B cell (primary cell): Measurements from ENCODE around the gene TENM3. TPM values are rescaled to one million over a fixed set of nuclear protein-coding genes. Genes with fewer than 3 reads are reported as not detected.

Source experiments
- ATAC-seq: fragments of 200-7000 bp; cut with Tn5 transposase; one replicate; pipeline ENCODE4 v1.10.0; 2021; ENCODE audit warnings: low read depth, mild to moderate bottlenecking, moderate number of reproducible peaks, moderate library complexity
- CTCF ChIA-PET: fragments of 350-600 bp; sonication (Branson Sonifier 250); formaldehyde crosslinking; loops from one replicate; lab custom pipeline; 2021; ENCODE audit warnings: antibody characterized with exemption, inconsistent platforms; lab: Charles Lee
- POLR2A ChIA-PET: fragments of 350-600 bp; sonication (Branson Sonifier 250); formaldehyde crosslinking; loops from one replicate; lab custom pipeline; 2021; ENCODE audit warnings: antibody characterized with exemption; lab: Charles Lee
- DNase-seq: peaks from one replicate; pipeline ENCODE4 v3.0.0; 2013
- H2AFZ ChIP-seq: 2 replicates; pipeline ENCODE4 v1.6.1; 2012; ENCODE audit warnings: mild to moderate bottlenecking, low read depth, low read length; ENCODE audit not compliant: insufficient read depth, poor library complexity, severe bottlenecking
- H3K27ac ChIP-seq, 2 donors: 1 replicate in 1 of 2; 2 replicates in 1 of 2; pipeline ENCODE4 v1.5.1; 2012 to 2013; ENCODE audit warnings: low read length in 2 of 2, mild to moderate bottlenecking in 2 of 2, moderate library complexity in 1 of 2
- H3K27me3 ChIP-seq, 4 experiments: fragments of 200-600 bp in 1 of 4; sonication (generic) in 1 of 4; replicated peaks in 1 of 4; 1 replicate in 2 of 4; 2 replicates in 2 of 4; pipeline versions ENCODE4 v1.6.1 to v1.7.0; 2013 to 2016; ENCODE audit warnings: low read length in 3 of 4, mild to moderate bottlenecking in 2 of 4, mixed read lengths in 1 of 4, moderate library complexity in 1 of 4; ENCODE audit not compliant: insufficient read depth in 4 of 4, control insufficient read depth in 3 of 4; ENCODE audit errors: control extremely low read depth in 1 of 4
- H3K36me3 ChIP-seq, 2 experiments: replicated peaks in 1 of 2; 1 replicate in 1 of 2; 2 replicates in 1 of 2; pipeline versions ENCODE4 v1.6.1 to v1.7.1; 2013; ENCODE audit warnings: low read length in 1 of 2; ENCODE audit not compliant: insufficient read depth in 2 of 2, control insufficient read depth in 1 of 2; ENCODE audit errors: control extremely low read depth in 1 of 2, extremely low read depth in 1 of 2
- H3K4me1 ChIP-seq, 2 donors: fragments of 200-600 bp in 1 of 2; sonication (generic) in 1 of 2; 1 replicate in 1 of 2; 2 replicates in 1 of 2; pipeline versions ENCODE4 v1.5.1 to v1.6.1; 2013 to 2017; ENCODE audit warnings: low read length in 2 of 2; ENCODE audit not compliant: control insufficient read depth in 2 of 2, insufficient read depth in 2 of 2
- H3K4me2 ChIP-seq: replicated peaks from 2 replicates; pipeline ENCODE3; 2012; ENCODE audit warnings: mild to moderate bottlenecking, low read depth, low read length; ENCODE audit not compliant: poor library complexity, severe bottlenecking
- H3K4me3 ChIP-seq, 5 experiments: fragments of 200-600 bp in 1 of 5; sonication (generic) in 1 of 5; 1 replicate in 3 of 5; 2 replicates in 2 of 5; pipeline versions ENCODE4 v1.5.1 to v1.7.0; 2011 to 2016; ENCODE audit warnings: low read length in 4 of 5, mild to moderate bottlenecking in 4 of 5, low read depth in 2 of 5, control low read depth in 1 of 5, moderate library complexity in 1 of 5; ENCODE audit not compliant: insufficient read depth in 1 of 5; ENCODE audit errors: control extremely low read depth in 1 of 5, extremely low read depth in 1 of 5
- H3K79me2 ChIP-seq: fragments of 200-600 bp; sonication (generic); one replicate; pipeline ENCODE4 v1.6.0; 2016; ENCODE audit warnings: low read length; ENCODE audit not compliant: control insufficient read depth, insufficient read depth
- H3K9ac ChIP-seq: fragments of 200-600 bp; sonication (generic); 2 replicates; pipeline ENCODE4 v1.6.1; 2017; ENCODE audit warnings: mild to moderate bottlenecking, low read length, moderate library complexity
- H3K9me3 ChIP-seq, 3 donors: one replicate each; pipeline versions ENCODE4 v1.6.1 to v1.7.1; 2013; ENCODE audit warnings: low read length in 2 of 3; ENCODE audit not compliant: control insufficient read depth in 2 of 3, insufficient read depth in 1 of 3; ENCODE audit errors: control extremely low read depth in 1 of 3
- H4K20me1 ChIP-seq: 2 replicates; pipeline ENCODE4 v1.6.0; 2012; ENCODE audit warnings: mild to moderate bottlenecking, low read length; ENCODE audit not compliant: insufficient read depth, control insufficient read depth, poor library complexity, severe bottlenecking
- H3K27ac Mint-ChIP-seq: one replicate; pipeline ENCODE4 v1.8.0; 2021; ENCODE audit warnings: mixed read lengths
- H3K27me3 Mint-ChIP-seq: one replicate; pipeline ENCODE4 v1.8.0; 2021; ENCODE audit warnings: mixed read lengths
- H3K4me1 Mint-ChIP-seq: one replicate; pipeline ENCODE4 v1.8.0; 2021; ENCODE audit warnings: mixed read lengths
- H3K4me3 Mint-ChIP-seq: one replicate; pipeline ENCODE4 v1.8.0; 2021; ENCODE audit warnings: mixed read lengths
- H3K9me3 Mint-ChIP-seq: one replicate; pipeline ENCODE4 v1.8.0; 2022; ENCODE audit warnings: mixed read lengths; ENCODE audit not compliant: insufficient read depth
- CTCF ChIP-seq: fragments of 200-600 bp; IDR thresholded peaks from one replicate; pipeline ENCODE4 v1.8.0; 2022; ENCODE audit warnings: antibody characterized with exemption, mild to moderate bottlenecking
- EZH2 ChIP-seq: IDR thresholded peaks from 2 replicates; pipeline ENCODE4 v1.6.1; 2012; ENCODE audit warnings: borderline replicate concordance, low read depth, mild to moderate bottlenecking, moderate library complexity, low read length; ENCODE audit not compliant: insufficient read depth, poor library complexity, severe bottlenecking
- WGBS: methylation state at CpG from one replicate; pipeline ENCODE4 v1.1.5; 2013; ENCODE audit warnings: missing lambda C conversion rate; ENCODE audit not compliant: insufficient coverage; 5-methylcytosine and 5-hydroxymethylcytosine counted together
- intact Hi-C: fragments of 100-400 bp; cut with micrococcal nuclease; formaldehyde crosslinking; loops from one replicate; pipeline ENCODE4 v1.10.0; 2022
- polyA plus RNA-seq: library from polyadenylated mRNA; depleted of rRNA; stranded (reverse); fragments of >200 nt; gene quantifications from 2 replicates; pipeline ENCODE4 v1.2.3, GENCODE V29; 2012
- total RNA-seq, 2 donors: library from RNA; stranded (reverse); fragments of 120-200 nt in 1 of 2; gene quantifications; 1 replicate in 1 of 2; 2 replicates in 1 of 2; pipeline versions ENCODE4 v1.2.3 to v1.2.4, GENCODE V29; 2013 to 2022

Gene TENM3
- total and polyA plus RNA-seq, 2 donors (not counting 1 experiment from before 2014, with no cell fraction given), result not detected

GRCh38 chr4:182822554-182822953 is 579.4 kb downstream of the TENM3 start:
- no peak for TF ChIP-seq CTCF
- TF ChIP-seq EZH2, result no peak
- Histone ChIP-seq H3K4me3 (no peak overlapping the region), H3K79me2 (no peaks in the 10 kb centered on the region), H3K9me3 (peaks cover 0 to 4% (median 0%) of the 10 kb centered on the region in 3 donors), H3K36me3 (no peaks in the 10 kb centered on the region), H3K27ac (no peak overlapping the region), H3K4me2 (no peak overlapping the region), H2AFZ (no peak overlapping the region), H3K9ac (no peak overlapping the region), H3K27me3 (peaks cover 0 to 6% (median 0%) of the 10 kb centered on the region in 4 experiments), H4K20me1 (no peaks in the 10 kb centered on the region), H3K4me1 (peaks cover 0 to 5% of the 10 kb centered on the region in 2 donors)
- 89% methylated on average over 7 of the region's 11 CpGs for WGBS
- no peak overlapping the region for H3K4me3 Mint-ChIP-seq
- H3K9me3 Mint-ChIP-seq, result no peaks in the 10 kb centered on the region
- no peak for ATAC-seq
- ChIA-PET POLR2A (no interaction called here), CTCF (no interaction called here)
- no peak overlapping the region for H3K27ac Mint-ChIP-seq
- peaks cover 17% of the 10 kb centered on the region for H3K27me3 Mint-ChIP-seq
- peaks cover 4% of the 10 kb centered on the region for H3K4me1 Mint-ChIP-seq
- DNase-seq, result no peak
- intact Hi-C loops, result no loop called here

GRCh38 chr4:182823576-182823975 is 580.4 kb downstream of the TENM3 start:
- DNase-seq (no peak), ATAC-seq (no peak)
- peaks cover 0 to 5% of the 10 kb centered on the region in 2 donors for H3K4me1 ChIP-seq
- no peaks in the 10 kb centered on the region for H3K36me3 ChIP-seq
- H2AFZ ChIP-seq, result no peak overlapping the region
- ChIA-PET CTCF (no interaction called here), POLR2A (no interaction called here)
- intact Hi-C loops, result no loop called here
- peaks cover 0 to 4% (median 0%) of the 10 kb centered on the region in 3 donors for H3K9me3 ChIP-seq
- no peak overlapping the region for H3K4me3 ChIP-seq
- H3K27ac ChIP-seq, result no peak overlapping the region
- TF ChIP-seq CTCF (no peak), EZH2 (no peak)
- H3K79me2 ChIP-seq, result no peaks in the 10 kb centered on the region
- no peak overlapping the region for H3K9ac ChIP-seq
- peaks cover 17% of the 10 kb centered on the region for H3K27me3 Mint-ChIP-seq
- no peaks in the 10 kb centered on the region for H3K9me3 Mint-ChIP-seq
- no peak overlapping the region for H3K4me3 Mint-ChIP-seq
- H3K27ac Mint-ChIP-seq, result no peak overlapping the region
- H3K4me1 Mint-ChIP-seq, result peaks cover 4% of the 10 kb centered on the region
- no peaks in the 10 kb centered on the region for H4K20me1 ChIP-seq
- peaks cover 0 to 6% (median under 1%) of the 10 kb centered on the region in 4 experiments for H3K27me3 ChIP-seq
- no CpG with 5 or more reads among the region's 1 CpG for WGBS
- no peak overlapping the region for H3K4me2 ChIP-seq
